GM12891 (cell line): Measurements from ENCODE around the gene C3orf62.

Source experiments
- POLR2A ChIP-seq: IDR thresholded peaks from 2 replicates; pipeline ENCODE4 v1.6.1; 2011; ENCODE audit warnings: low read depth, low read length, control low read depth
- TAF1 ChIP-seq: IDR thresholded peaks from 2 replicates; pipeline ENCODE4 v1.6.1; 2011; ENCODE audit warnings: low read depth, low read length, control low read depth

- TF ChIP-seq TAF1 = no peak
- TF ChIP-seq POLR2A = no peak
Observed at GRCh38 chr3:49305608-49306007, 28.6 kb upstream of the C3orf62 start.
